Epithelial cell of prostate (primary cell): ENCODE results near the gene DUOX1.

Source experiments
- DNase-seq: peaks from one replicate; pipeline ENCODE4 v3.0.0-alpha.2; 2011; ENCODE audit warnings: low read depth, low spot score
- H3K27ac ChIP-seq: fragments of 450-650 bp; 2 replicates; pipeline ENCODE4 v1.5.1; 2017; ENCODE audit warnings: mild to moderate bottlenecking

The DUOX1 gene

GRCh38 chr15:45164914-45165313 is 35.1 kb downstream of the DUOX1 start:
- no peak overlapping the region for H3K27ac ChIP-seq
- DNase-seq = no peak

GRCh38 chr15:45165536-45165935 is 35.7 kb downstream of the DUOX1 start:
- DNase-seq = no peak
- H3K27ac ChIP-seq = peak overlapping the region; percentile 17

- no peak for DNase-seq
- H3K27ac ChIP-seq = peak overlapping the region; percentile 64
Observed at GRCh38 chr15:45166834-45167630, 37.2 kb downstream of the DUOX1 start.

- H3K27ac ChIP-seq = peak overlapping the region; percentile 64
- no peak for DNase-seq
Observed at GRCh38 chr15:45167631-45168205, 37.9 kb downstream of the DUOX1 start.

GRCh38 chr15:45168286-45168685 is 38.5 kb downstream of the DUOX1 start:
- H3K27ac ChIP-seq = no peak overlapping the region
- DNase-seq = no peak

- no peak overlapping the region for H3K27ac ChIP-seq
- DNase-seq = no peak
Observed at GRCh38 chr15:45168751-45169551, 39.2 kb downstream of the DUOX1 start.

- no peak for DNase-seq
- no peak overlapping the region for H3K27ac ChIP-seq
Observed at GRCh38 chr15:45169608-45170480, 40.0 kb downstream of the DUOX1 start.

GRCh38 chr15:45171912-45172311 is 42.1 kb downstream of the DUOX1 start:
- no peak overlapping the region for H3K27ac ChIP-seq
- DNase-seq = no peak

- H3K27ac ChIP-seq = no peak overlapping the region
- DNase-seq = no peak
Observed at GRCh38 chr15:45174069-45174468, 44.3 kb downstream of the DUOX1 start.

GRCh38 chr15:45174577-45174976 is 44.8 kb downstream of the DUOX1 start:
- no peak for DNase-seq
- H3K27ac ChIP-seq = no peak overlapping the region

GRCh38 chr15:45177285-45177684 is 47.5 kb downstream of the DUOX1 start:
- H3K27ac ChIP-seq = no peak overlapping the region
- DNase-seq = no peak

GRCh38 chr15:45179221-45179985 is 49.6 kb downstream of the DUOX1 start:
- DNase-seq = no peak

GRCh38 chr15:45180201-45180600 is 50.4 kb downstream of the DUOX1 start:
- DNase-seq = no peak
- H3K27ac ChIP-seq = peak overlapping the region; percentile 29

More at GRCh38 chr15:45179221-45179985, 49.6 kb downstream of the DUOX1 start:
- H3K27ac ChIP-seq = peak overlapping the region; percentile 29

GRCh38 chr15:45180648-45181436 is 51.0 kb downstream of the DUOX1 start:
- DNase-seq = no peak
- peak overlapping the region; percentile 29 for H3K27ac ChIP-seq

- DNase-seq = no peak
- H3K27ac ChIP-seq = no peak overlapping the region
Observed at GRCh38 chr15:45181491-45182285, 51.9 kb downstream of the DUOX1 start.

- no peak overlapping the region for H3K27ac ChIP-seq
- DNase-seq = no peak
Observed at GRCh38 chr15:45182996-45183395, 53.2 kb downstream of the DUOX1 start.

GRCh38 chr15:45183511-45183910 is 53.7 kb downstream of the DUOX1 start:
- no peak for DNase-seq
- H3K27ac ChIP-seq = no peak overlapping the region

- no peak overlapping the region for H3K27ac ChIP-seq
- no peak for DNase-seq
Observed at GRCh38 chr15:45184562-45185041, 54.8 kb downstream of the DUOX1 start.
